Nephron progenitor cell (in vitro differentiated cells): ENCODE results near the gene DCLRE1C.

Experiments used
- DNase-seq: peaks from one replicate; pipeline ENCODE4 v3.0.0; 2021
- H3K27ac Mint-ChIP-seq: 2 replicates; pipeline ENCODE4 v1.8.0; 2021; ENCODE audit warnings: mild to moderate bottlenecking, moderate library complexity, mixed read lengths
- H3K27me3 Mint-ChIP-seq: 2 replicates; pipeline ENCODE4 v1.8.0; 2021; ENCODE audit warnings: mild to moderate bottlenecking, low read depth, mixed read lengths; ENCODE audit not compliant: poor library complexity
- H3K36me3 Mint-ChIP-seq: 2 replicates; pipeline ENCODE4 v1.8.0; 2021; ENCODE audit warnings: low read depth, mixed read lengths
- H3K4me1 Mint-ChIP-seq: 2 replicates; pipeline ENCODE4 v1.8.0; 2021; ENCODE audit warnings: mixed read lengths
- H3K4me3 Mint-ChIP-seq: 2 replicates; pipeline ENCODE4 v1.8.0; 2021; ENCODE audit warnings: mild to moderate bottlenecking, moderate library complexity, mixed read lengths
- H3K9me3 Mint-ChIP-seq: 2 replicates; pipeline ENCODE4 v1.8.0; 2021; ENCODE audit warnings: mild to moderate bottlenecking, moderate library complexity, mixed read lengths
- TF ChIP-seq, protein P1 (sequence below): fragments of 200-600 bp; sonication (generic); IDR thresholded peaks from 2 replicates; pipeline ENCODE4 v1.5.0; 2021; ENCODE audit warnings: antibody characterized with exemption

The DCLRE1C gene

DNA sequence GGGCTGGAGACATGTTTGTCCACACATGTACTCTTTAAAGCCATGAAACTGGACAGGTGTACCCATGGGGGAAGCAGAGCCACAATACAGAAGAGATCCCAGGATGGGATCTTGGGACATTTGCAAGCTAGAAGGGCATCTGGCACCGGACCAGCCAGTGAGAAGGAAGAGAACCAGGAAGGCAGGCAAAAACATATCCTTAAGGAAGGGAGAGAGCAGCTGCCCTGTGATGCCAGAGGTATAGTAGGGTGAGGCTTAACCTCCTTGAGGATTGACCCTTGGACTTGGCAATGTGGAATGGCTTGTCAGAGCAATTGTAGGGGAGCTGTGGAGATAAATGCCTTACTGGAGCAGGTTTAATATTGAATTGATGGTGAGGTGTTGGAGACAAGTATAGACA is 93.1 kb downstream of the DCLRE1C start:
- H3K27ac Mint-ChIP-seq: peak overlapping the region; percentile 55

DNA sequence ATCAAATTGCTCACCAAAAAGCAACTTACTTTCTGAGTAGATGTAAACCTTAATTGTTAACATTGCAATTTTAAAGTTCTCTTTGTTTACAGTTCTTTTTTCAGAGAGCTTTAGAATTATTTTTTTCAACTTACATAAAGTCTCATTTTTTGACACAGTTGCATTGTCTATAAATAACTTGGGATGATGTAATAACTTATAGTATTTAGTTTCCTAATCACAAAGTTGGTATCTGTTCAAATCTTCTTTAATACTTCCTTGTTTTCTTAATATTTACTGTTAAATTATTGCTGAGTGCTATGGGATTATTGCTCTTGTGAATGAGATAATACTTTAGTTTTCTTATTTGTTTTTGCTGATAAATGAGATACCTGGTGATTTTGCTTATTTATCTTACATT is 94.1 kb downstream of the DCLRE1C start:
- no peak for DNase-seq
- H3K4me1 Mint-ChIP-seq: no peaks in the 10 kb centered on the region
- peaks cover 2% of the 10 kb centered on the region for H3K9me3 Mint-ChIP-seq
- H3K27me3 Mint-ChIP-seq: no peaks in the 10 kb centered on the region
- TF ChIP-seq, protein P1, sequence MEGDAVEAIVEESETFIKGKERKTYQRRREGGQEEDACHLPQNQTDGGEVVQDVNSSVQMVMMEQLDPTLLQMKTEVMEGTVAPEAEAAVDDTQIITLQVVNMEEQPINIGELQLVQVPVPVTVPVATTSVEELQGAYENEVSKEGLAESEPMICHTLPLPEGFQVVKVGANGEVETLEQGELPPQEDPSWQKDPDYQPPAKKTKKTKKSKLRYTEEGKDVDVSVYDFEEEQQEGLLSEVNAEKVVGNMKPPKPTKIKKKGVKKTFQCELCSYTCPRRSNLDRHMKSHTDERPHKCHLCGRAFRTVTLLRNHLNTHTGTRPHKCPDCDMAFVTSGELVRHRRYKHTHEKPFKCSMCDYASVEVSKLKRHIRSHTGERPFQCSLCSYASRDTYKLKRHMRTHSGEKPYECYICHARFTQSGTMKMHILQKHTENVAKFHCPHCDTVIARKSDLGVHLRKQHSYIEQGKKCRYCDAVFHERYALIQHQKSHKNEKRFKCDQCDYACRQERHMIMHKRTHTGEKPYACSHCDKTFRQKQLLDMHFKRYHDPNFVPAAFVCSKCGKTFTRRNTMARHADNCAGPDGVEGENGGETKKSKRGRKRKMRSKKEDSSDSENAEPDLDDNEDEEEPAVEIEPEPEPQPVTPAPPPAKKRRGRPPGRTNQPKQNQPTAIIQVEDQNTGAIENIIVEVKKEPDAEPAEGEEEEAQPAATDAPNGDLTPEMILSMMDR: no peak
- no peak overlapping the region for H3K27ac Mint-ChIP-seq
- no peak overlapping the region for H3K4me3 Mint-ChIP-seq
- peaks cover 25% of the 10 kb centered on the region for H3K36me3 Mint-ChIP-seq

More for the DNA sequence above, 93.1 kb downstream of the DCLRE1C start:
- Mint-ChIP-seq H3K4me3 (no peak overlapping the region), H3K36me3 (peaks cover 32% of the 10 kb centered on the region), H3K27me3 (no peaks in the 10 kb centered on the region), H3K4me1 (no peaks in the 10 kb centered on the region), H3K9me3 (peaks cover 8% of the 10 kb centered on the region)
- no peak for DNase-seq
- TF ChIP-seq, protein P1: no peak

DNA sequence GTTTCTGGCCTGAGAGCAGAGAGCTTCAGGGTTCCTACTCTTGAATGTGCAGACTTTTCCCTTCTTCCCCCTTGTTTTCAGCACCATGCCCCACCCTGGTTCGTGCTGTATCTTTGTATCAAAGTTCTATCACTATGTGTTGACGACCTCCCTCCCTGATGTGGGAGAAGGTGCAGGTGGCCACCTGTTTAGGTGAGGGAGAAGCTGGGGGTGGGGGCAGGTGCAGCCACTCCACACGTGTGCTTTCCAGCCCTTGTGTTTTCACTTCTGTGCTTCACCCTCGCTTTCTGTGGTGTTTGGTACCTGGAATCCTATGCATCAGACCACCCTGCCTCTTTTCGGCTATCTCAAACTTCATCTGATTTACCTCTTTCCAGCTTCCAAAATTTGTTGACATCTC is 94.9 kb downstream of the DCLRE1C start:
- H3K27me3 Mint-ChIP-seq: no peaks in the 10 kb centered on the region
- peaks cover 24% of the 10 kb centered on the region for H3K36me3 Mint-ChIP-seq
- no peaks in the 10 kb centered on the region for H3K4me1 Mint-ChIP-seq
- TF ChIP-seq, protein P1: no peak
- no peak overlapping the region for H3K27ac Mint-ChIP-seq
- H3K9me3 Mint-ChIP-seq: no peaks in the 10 kb centered on the region
- no peak for DNase-seq
- H3K4me3 Mint-ChIP-seq: no peak overlapping the region

DNA sequence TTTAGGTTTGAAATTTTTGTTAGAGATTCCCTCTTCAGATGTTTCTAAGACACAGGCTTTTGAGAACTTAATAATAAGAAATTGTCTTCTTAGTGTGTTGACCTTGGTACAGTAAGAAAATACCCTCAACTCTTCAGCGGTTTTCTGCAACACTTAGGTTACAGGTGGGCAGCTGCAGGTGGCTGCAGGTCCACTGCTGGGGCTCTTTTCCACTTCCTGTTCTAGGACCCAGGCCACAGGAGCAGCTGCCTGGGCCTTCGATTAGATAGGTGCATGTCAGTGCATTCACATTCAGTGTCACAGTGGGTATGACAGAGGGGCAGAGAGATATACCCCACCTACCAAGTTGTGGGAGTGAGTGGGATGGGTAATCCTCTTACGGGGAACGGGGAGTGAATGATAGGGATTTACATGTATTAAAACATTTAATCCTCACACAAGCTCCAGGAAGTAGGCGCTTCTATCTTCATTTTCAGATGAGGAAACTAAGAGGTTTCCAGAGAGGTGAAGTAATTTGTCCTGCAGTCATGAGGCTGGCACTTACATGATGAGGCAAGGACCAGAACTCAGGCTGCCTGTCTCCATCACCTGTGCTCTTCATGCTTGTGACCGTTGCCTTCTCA is 95.4 kb downstream of the DCLRE1C start:
- Mint-ChIP-seq H3K27me3 (no peaks in the 10 kb centered on the region), H3K9me3 (no peaks in the 10 kb centered on the region), H3K4me1 (no peaks in the 10 kb centered on the region), H3K27ac (no peak overlapping the region), H3K4me3 (no peak overlapping the region), H3K36me3 (peaks cover 19% of the 10 kb centered on the region)
- TF ChIP-seq, protein P1: no peak
- DNase-seq: no peak

DNA sequence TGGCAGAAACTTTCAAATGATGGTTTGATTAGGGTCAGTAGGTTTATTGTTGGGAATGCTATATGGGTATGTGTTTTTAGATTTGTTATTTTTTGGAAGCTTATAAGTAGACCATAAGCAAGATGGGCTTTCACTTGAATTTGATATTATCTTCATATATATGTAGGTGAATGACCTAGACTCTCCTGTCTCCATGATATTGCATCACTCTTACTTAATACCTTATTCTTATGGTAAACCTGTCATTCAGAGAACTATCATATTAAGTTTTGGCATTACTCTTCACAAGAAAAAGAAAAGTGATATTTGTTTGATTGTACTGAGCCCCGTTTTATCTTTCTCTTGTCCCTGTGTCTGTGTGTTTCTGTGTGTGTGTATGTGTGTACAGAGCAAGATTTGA is 98.4 kb downstream of the DCLRE1C start:
- no peaks in the 10 kb centered on the region for H3K9me3 Mint-ChIP-seq
- H3K27me3 Mint-ChIP-seq: no peaks in the 10 kb centered on the region
- peaks cover 17% of the 10 kb centered on the region for H3K36me3 Mint-ChIP-seq
- H3K27ac Mint-ChIP-seq: no peak overlapping the region
- no peaks in the 10 kb centered on the region for H3K4me1 Mint-ChIP-seq
- TF ChIP-seq, protein P1: no peak
- no peak overlapping the region for H3K4me3 Mint-ChIP-seq
- no peak for DNase-seq

DNA sequence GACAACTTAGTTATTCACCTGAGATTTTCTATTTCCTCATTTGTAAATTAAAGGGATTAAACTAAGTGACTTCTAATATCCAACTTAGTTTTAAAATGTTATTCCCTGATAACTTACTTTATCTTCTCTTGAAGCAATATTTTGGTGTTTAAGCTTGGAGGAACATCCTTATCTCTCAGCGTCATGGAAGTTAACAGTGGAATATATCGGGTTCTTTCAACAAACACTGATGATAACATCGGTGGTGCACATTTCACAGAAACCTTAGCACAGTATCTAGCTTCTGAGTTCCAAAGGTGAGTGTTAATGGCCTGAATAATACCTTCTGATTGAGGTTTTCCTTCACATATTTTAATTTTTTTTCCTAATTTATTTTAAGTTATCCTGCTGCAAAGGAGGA is 101.7 kb downstream of the DCLRE1C start:
- Mint-ChIP-seq H3K27ac (no peak overlapping the region), H3K4me3 (no peak overlapping the region), H3K4me1 (no peaks in the 10 kb centered on the region), H3K36me3 (peaks cover 14% of the 10 kb centered on the region), H3K9me3 (no peaks in the 10 kb centered on the region), H3K27me3 (no peaks in the 10 kb centered on the region)
- TF ChIP-seq, protein P1: no peak
- no peak for DNase-seq
